MM.1S (cell line): ENCODE results near the gene NPW.

Experiments
- EZH2 ChIP-seq: fragments of 300-600 bp; sonication (generic); optimal IDR thresholded peaks from 2 replicates; pipeline ENCODE3; 2017; ENCODE audit warnings: low read depth, mild to moderate bottlenecking, antibody characterized with exemption, low read length, mixed read lengths
- TF ChIP-seq, protein P1 (sequence below): fragments of 300-600 bp; sonication (generic); IDR thresholded peaks from 2 replicates; pipeline ENCODE4 v1.5.1; 2016; ENCODE audit warnings: antibody characterized with exemption, low read length, mixed read lengths

DNA sequence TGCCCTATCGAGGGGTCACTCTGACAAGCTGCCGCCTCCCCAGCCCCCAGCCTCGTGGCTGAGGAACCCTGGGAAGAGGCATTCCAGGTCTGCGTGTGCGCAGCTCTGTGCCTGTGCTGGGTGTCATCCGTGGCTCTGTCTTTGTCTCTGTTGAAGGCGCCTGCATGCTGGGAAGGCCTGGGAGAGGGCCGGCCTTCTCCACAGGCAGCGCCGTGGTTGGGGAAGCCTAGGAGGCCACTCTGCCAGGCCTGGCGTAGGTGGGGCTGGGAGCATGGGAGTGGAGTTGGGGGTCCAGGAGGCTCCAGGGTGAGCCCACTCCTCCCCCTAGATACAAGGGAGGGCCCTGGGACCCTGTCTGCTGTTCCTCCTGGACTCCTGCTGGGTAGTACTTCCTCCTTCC is 10.5 kb downstream of the NPW start:
- TF ChIP-seq EZH2, result no peak
- TF ChIP-seq, protein P1, sequence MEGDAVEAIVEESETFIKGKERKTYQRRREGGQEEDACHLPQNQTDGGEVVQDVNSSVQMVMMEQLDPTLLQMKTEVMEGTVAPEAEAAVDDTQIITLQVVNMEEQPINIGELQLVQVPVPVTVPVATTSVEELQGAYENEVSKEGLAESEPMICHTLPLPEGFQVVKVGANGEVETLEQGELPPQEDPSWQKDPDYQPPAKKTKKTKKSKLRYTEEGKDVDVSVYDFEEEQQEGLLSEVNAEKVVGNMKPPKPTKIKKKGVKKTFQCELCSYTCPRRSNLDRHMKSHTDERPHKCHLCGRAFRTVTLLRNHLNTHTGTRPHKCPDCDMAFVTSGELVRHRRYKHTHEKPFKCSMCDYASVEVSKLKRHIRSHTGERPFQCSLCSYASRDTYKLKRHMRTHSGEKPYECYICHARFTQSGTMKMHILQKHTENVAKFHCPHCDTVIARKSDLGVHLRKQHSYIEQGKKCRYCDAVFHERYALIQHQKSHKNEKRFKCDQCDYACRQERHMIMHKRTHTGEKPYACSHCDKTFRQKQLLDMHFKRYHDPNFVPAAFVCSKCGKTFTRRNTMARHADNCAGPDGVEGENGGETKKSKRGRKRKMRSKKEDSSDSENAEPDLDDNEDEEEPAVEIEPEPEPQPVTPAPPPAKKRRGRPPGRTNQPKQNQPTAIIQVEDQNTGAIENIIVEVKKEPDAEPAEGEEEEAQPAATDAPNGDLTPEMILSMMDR, result no peak
